ENCODE data around the gene TSHZ2. TPM values are rescaled to one million over a fixed set of nuclear protein-coding genes. Genes with fewer than 3 reads are reported as not detected.

TSHZ2 gene
- total and polyA plus RNA-seq, 9 of the 15 experiments (the other 6 are each of a cell fraction or from before 2014, with no cell fraction given) = 0.03 to 0.20 (median 0.05) TPM; not detected in 4

DNA sequence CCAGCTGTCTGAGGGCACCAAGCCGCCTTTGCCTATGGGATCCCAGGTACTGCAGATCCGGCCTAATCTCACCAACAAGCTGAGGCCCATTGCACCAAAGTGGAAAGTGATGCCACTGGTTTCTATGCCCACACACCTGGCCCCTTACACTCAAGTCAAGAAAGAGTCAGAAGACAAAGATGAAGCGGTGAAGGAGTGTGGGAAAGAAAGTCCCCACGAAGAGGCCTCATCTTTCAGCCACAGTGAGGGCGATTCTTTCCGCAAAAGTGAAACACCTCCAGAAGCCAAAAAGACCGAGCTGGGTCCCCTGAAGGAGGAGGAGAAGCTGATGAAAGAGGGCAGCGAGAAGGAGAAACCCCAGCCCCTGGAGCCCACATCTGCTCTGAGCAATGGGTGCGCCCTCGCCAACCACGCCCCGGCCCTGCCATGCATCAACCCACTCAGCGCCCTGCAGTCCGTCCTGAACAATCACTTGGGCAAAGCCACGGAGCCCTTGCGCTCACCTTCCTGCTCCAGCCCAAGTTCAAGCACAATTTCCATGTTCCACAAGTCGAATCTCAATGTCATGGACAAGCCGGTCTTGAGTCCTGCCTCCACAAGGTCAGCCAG, 283.0 kb downstream of the TSHZ2 start:
- intact Hi-C loops (cut with micrococcal nuclease) = no loop called here
- Histone ChIP-seq H3K9ac (ENCODE audit: insufficient read depth in 1 of 2, low read depth in 2 of 2, low read length in 2 of 2) (no peak overlapping the region), H4K20me1 (replicated peaks; ENCODE audit: control insufficient read depth, insufficient read depth, low read length) (no peaks in the 10 kb centered on the region), H3K36me3 (ENCODE audit: control insufficient read depth, insufficient read depth, low read length) (no peaks in the 10 kb centered on the region), H3K9me3 (replicated peaks; ENCODE audit: control insufficient read depth, insufficient read depth, low read depth, low read length) (0 out of 2 replicates have a peak, but pooled peaks cover 1% of the 10 kb centered on the region), H3K27me3 (ENCODE audit: control insufficient read depth in 2 of 2, insufficient read depth in 2 of 2, low read length in 2 of 2) (peaks cover 46 to 48% of the 10 kb centered on the region in 2 experiments), H3K27ac (ENCODE audit: extremely low read depth, low read depth, low read length) (no peak overlapping the region), H2AFZ (ENCODE audit: low read depth, low read length) (no peak overlapping the region), H3K4me2 (ENCODE audit: insufficient read depth, low read length) (no peak overlapping the region), H3K4me3 (no peak overlapping the region), H3K4me1 (replicated peaks in 1 of 2; ENCODE audit: control insufficient read depth in 2 of 2, insufficient read depth in 2 of 2, low read length in 2 of 2) (peaks cover 0 to 2% of the 10 kb centered on the region in 2 experiments; a peak in 3 of 5 replicates), H3K79me2 (ENCODE audit: control insufficient read depth, insufficient read depth, low read length) (no peaks in the 10 kb centered on the region), H3K9me1 (ENCODE audit: control insufficient read depth, insufficient read depth, low read length) (no peaks in the 10 kb centered on the region)
- 19% methylated on average over 17 of the region's 18 CpGs for WGBS (ENCODE audit: insufficient coverage, low coverage, missing lambda C conversion rate)
- FAIRE-seq (no peak), DNase-seq (ENCODE audit: extremely low read depth in 1 of 4, low spot score in 3 of 4) (no peak), ATAC-seq (no peak)
- TF ChIP-seq GTF3C2 (IDR thresholded peaks at IDR 0.05; ENCODE audit: borderline replicate concordance, extremely low read depth, insufficient read length) = no peak
- no peak for TF ChIP-seq CUX1 (CRISPR knock-in tag; IDR thresholded peaks at IDR 0.05)
- no peak for TF ChIP-seq ATF2 (CRISPR knock-in tag; IDR thresholded peaks at IDR 0.05)
- TF ChIP-seq ZNF830 (CRISPR knock-in tag; IDR thresholded peaks at IDR 0.05) = no peak
- no peak for TF ChIP-seq CREB3 (tag; conservative IDR thresholded peaks at IDR 0.05; ENCODE audit: low read depth)
- TF ChIP-seq, protein P1, sequence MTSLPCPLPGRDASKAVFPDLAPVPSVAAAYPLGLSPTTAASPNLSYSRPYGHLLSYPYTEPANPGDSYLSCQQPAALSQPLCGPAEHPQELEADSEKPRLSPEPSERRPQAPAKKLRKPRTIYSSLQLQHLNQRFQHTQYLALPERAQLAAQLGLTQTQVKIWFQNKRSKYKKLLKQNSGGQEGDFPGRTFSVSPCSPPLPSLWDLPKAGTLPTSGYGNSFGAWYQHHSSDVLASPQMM (CRISPR knock-in tag; IDR thresholded peaks at IDR 0.05) = no peak
- no peak for TF ChIP-seq GATAD2A (IDR thresholded peaks at IDR 0.05)
- no TSS peak for BruUV-seq (replicated peaks)
- ChIA-PET POLR2A (interaction anchor here (1.5 kb wide), 1 partner anchor 84 kb away, joined by 4 read pairs; no protein-coding TSS in a partner anchor), CTCF (ENCODE audit: low intra/inter-chr PET ratio) (no interaction called here)
- in situ Hi-C loops (cut with MboI) = no loop called here
